ENCODE measurements around the gene LCP2. TPM values are rescaled to one million over a fixed set of nuclear protein-coding genes. Genes with fewer than 3 reads are reported as not detected.

Gene LCP2
- total RNA-seq, 4 donors from 2014 or later = 45.8 to 120 (median 55.0) TPM

- no peak for TF ChIP-seq CTCF (IDR thresholded peaks at IDR 0.05; ENCODE audit: low read depth)
Observed at GRCh38 chr5:170226661-170227060, 70.9 kb downstream of the LCP2 start.

- no peak for TF ChIP-seq CTCF (IDR thresholded peaks at IDR 0.05; ENCODE audit: low read depth)
Observed at GRCh38 chr5:170226129-170226615, 71.4 kb downstream of the LCP2 start.

- TF ChIP-seq CTCF (IDR thresholded peaks at IDR 0.05; ENCODE audit: low read depth) = no peak
Observed at GRCh38 chr5:170225326-170226128, 72.0 kb downstream of the LCP2 start.

GRCh38 chr5:170223906-170224305, 73.7 kb downstream of the LCP2 start:
- TF ChIP-seq CTCF (IDR thresholded peaks at IDR 0.05; ENCODE audit: low read depth) = no peak

GRCh38 chr5:170223360-170223759, 74.2 kb downstream of the LCP2 start:
- no peak for TF ChIP-seq CTCF (IDR thresholded peaks at IDR 0.05; ENCODE audit: low read depth)

GRCh38 chr5:170221327-170221741, 76.2 kb downstream of the LCP2 start:
- TF ChIP-seq CTCF (IDR thresholded peaks at IDR 0.05; ENCODE audit: low read depth) = no peak

- TF ChIP-seq CTCF (IDR thresholded peaks at IDR 0.05; ENCODE audit: low read depth) = no peak
Observed at GRCh38 chr5:170220191-170220590, 77.4 kb downstream of the LCP2 start.
